T-cell (primary cell): ENCODE data around the gene PROX1. TPM values are rescaled to one million over a fixed set of nuclear protein-coding genes. Genes with fewer than 3 reads are reported as not detected.

Experiments used
- ATAC-seq, 4 experiments: fragments of 200-7000 bp in 3 of 4; fragments of 150-1000 bp in 1 of 4; cut with Tn5 transposase; replicated peaks in 1 of 4; 1 replicate in 3 of 4; 2 replicates in 1 of 4; pipeline ENCODE4 v1.10.0; 2021; ENCODE audit warnings: moderate library complexity in 3 of 4, mild to moderate bottlenecking in 2 of 4, moderate number of reproducible peaks in 1 of 4
- CTCF ChIA-PET, 2 donors: fragments of 300-600 bp; sonication (Branson Sonifier 250); formaldehyde crosslinking; loops; one replicate each; lab custom pipeline; 2022; ENCODE audit warnings: antibody characterized with exemption in 2 of 2; lab: Charles Lee
- POLR2A ChIA-PET, 2 donors: fragments of 300-600 bp; sonication (Branson Sonifier 250); formaldehyde crosslinking; loops; one replicate each; lab custom pipeline; 2022; ENCODE audit warnings: antibody characterized with exemption in 2 of 2; lab: Charles Lee
- DNase-seq, 35 experiments: peaks; one replicate each; pipeline versions ENCODE4 v3.0.0 to v3.0.0-alpha.2; 2013 to 2023
- H3K27ac ChIP-seq: one replicate; pipeline ENCODE4 v1.5.1; 2013; ENCODE audit warnings: low read length
- H3K27me3 ChIP-seq, 2 experiments: replicated peaks in 1 of 2; 1 replicate in 1 of 2; 2 replicates in 1 of 2; pipeline versions ENCODE4 v1.6.1 to v1.7.0; 2013; ENCODE audit warnings: low read length in 1 of 2, mixed read lengths in 1 of 2; ENCODE audit not compliant: control insufficient read depth in 2 of 2, insufficient read depth in 2 of 2; ENCODE audit errors: extremely low read depth in 1 of 2
- H3K36me3 ChIP-seq, 2 donors: 1 replicate in 1 of 2; 2 replicates in 1 of 2; pipeline versions ENCODE4 v1.6.1 to v1.7.0; 2013; ENCODE audit warnings: low read length in 1 of 2; ENCODE audit not compliant: control insufficient read depth in 2 of 2, insufficient read depth in 1 of 2; ENCODE audit errors: extremely low read depth in 1 of 2
- H3K4me1 ChIP-seq, 2 experiments: 1 replicate in 1 of 2; 2 replicates in 1 of 2; pipeline versions ENCODE4 v1.6.1 to v1.7.0; 2013; ENCODE audit warnings: low read length in 2 of 2, mixed read lengths in 1 of 2; ENCODE audit not compliant: insufficient read depth in 2 of 2, control insufficient read depth in 1 of 2; ENCODE audit errors: extremely low read depth in 1 of 2
- H3K4me3 ChIP-seq, 2 donors: 1 replicate in 1 of 2; 2 replicates in 1 of 2; pipeline versions ENCODE4 v1.5.1 to v1.7.0; 2013; ENCODE audit warnings: mild to moderate bottlenecking in 2 of 2, low read length in 1 of 2, moderate library complexity in 1 of 2; ENCODE audit not compliant: control insufficient read depth in 1 of 2; ENCODE audit errors: extremely low read depth in 1 of 2
- H3K9me3 ChIP-seq: 2 replicates; pipeline ENCODE4 v1.7.0; 2013
- H3K27ac Mint-ChIP-seq, 2 donors: one replicate each; pipeline ENCODE4 v1.8.0; 2020 to 2021; ENCODE audit warnings: mild to moderate bottlenecking in 2 of 2, mixed read lengths in 2 of 2
- H3K27me3 Mint-ChIP-seq, 2 donors: one replicate each; pipeline ENCODE4 v1.8.0; 2021 to 2022; ENCODE audit warnings: mixed read lengths in 2 of 2
- H3K36me3 Mint-ChIP-seq: one replicate; pipeline ENCODE4 v1.8.0; 2021; ENCODE audit warnings: mixed read lengths
- H3K4me1 Mint-ChIP-seq, 3 donors: one replicate each; pipeline ENCODE4 v1.8.0; 2020 to 2022; ENCODE audit warnings: mixed read lengths in 3 of 3, mild to moderate bottlenecking in 1 of 3
- H3K4me3 Mint-ChIP-seq, 3 donors: one replicate each; pipeline ENCODE4 v1.8.0; 2020 to 2022; ENCODE audit warnings: mild to moderate bottlenecking in 3 of 3, mixed read lengths in 3 of 3, moderate library complexity in 3 of 3
- H3K9me3 Mint-ChIP-seq, 3 donors: one replicate each; pipeline ENCODE4 v1.8.0; 2020 to 2022; ENCODE audit warnings: mixed read lengths in 3 of 3
- WGBS: methylation state at CpG from one replicate; pipeline ENCODE4 v1.1.5; 2013; ENCODE audit warnings: missing lambda C conversion rate; ENCODE audit not compliant: insufficient coverage; 5-methylcytosine and 5-hydroxymethylcytosine counted together
- total RNA-seq, 35 experiments: library from RNA in 6 of 35; stranded (reverse) in 6 of 35; fragments of 120-200 nt in 1 of 35; gene quantifications; one replicate each; pipeline versions ENCODE4 v1.2.1 to v1.2.4 and lab custom pipeline; 2013 to 2026

PROX1 gene
- total RNA-seq, 5 donors from 2014 or later (not counting 1 experiment from before 2014, with no cell fraction given), result 0.22 to 0.75 (median 0.29) TPM; not detected in 1

DNA sequence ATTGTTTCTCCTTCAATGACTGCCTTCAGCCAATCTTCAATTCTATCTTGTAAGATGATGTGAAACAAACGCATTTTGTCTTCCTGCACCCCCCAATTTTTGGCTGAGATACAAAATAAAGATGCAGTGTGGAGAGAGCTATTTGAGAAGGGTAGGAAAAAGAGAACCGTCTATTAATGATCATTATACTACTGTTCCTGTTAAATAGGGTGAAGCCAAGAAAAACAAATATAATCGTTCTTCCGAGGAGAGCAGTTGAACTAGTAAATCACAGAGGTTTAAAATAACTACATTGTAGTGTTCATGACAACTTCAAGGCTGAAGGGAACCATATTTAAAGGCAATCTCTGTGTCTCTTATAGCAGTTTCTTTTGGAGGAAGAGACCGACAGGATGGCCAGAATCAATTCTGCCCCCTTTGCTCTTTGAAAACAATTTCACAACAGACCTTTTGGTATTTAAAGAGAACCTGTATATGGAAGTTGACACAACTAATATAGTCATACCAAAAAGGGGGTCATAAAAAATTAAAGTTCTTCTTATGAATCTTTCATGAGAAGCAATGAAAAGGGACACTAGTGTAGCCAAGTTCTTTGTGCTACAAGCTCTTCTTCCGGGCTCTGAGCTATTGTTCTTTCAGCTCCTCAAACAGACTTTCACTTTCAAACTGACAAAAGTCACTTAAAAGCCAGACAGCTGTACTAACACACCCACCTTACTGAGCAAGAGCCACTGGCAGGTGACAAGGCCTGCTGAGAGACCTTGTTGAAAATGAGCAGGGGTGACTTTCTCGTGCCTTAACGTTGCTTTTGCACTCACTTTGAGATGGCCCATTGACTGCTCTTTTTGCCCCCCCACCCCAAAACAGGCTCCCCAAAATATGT is 30.9 kb downstream of the PROX1 start:
- peaks cover 5 to 9% (median 7%) of the 10 kb centered on the region in 3 donors for H3K4me1 Mint-ChIP-seq
- ATAC-seq (peak; percentile 57 to 71 (median 64)), DNase-seq (peak in 2 of 35 experiments; percentile 1 to 28)
- H3K27me3 Mint-ChIP-seq, result peaks cover 5 to 6% of the 10 kb centered on the region in 2 donors
- no peaks in the 10 kb centered on the region for H3K36me3 Mint-ChIP-seq
- peak overlapping the region in 1 of 3 donors; percentile 14 for H3K4me3 Mint-ChIP-seq
- H3K27ac Mint-ChIP-seq, result peak overlapping the region; percentile 41 to 46
- no peaks in the 10 kb centered on the region for H3K9me3 Mint-ChIP-seq
- no peak overlapping the region for H3K4me3 ChIP-seq
- ChIA-PET CTCF (no interaction called here), POLR2A (no interaction called here)
- no peaks in the 10 kb centered on the region for H3K36me3 ChIP-seq
- WGBS, result 50% methylated on average over 2 of the region's 8 CpGs
- no peak overlapping the region for H3K27ac ChIP-seq
- H3K27me3 ChIP-seq, result no peaks in the 10 kb centered on the region
- H3K4me1 ChIP-seq, result no peaks in the 10 kb centered on the region
- H3K9me3 ChIP-seq, result no peaks in the 10 kb centered on the region

DNA sequence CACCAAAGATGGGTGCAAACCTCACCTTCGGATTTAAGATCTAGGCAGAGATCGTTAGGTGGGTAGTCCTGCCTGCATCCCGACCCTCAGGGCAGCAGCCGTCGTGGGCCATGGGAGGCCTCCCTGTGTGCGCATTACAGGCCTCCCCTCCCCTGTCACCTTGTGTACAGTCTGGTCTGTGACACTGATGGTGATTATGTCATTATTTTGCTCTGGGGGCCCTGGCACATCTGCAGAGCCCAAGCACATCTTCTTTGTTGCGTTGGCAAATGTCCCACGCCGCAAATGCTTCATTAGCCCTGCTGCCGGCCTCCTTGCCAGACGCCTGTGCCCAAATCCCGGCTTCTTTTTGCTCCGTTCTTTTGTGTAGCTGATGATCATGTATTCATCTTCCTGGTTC is 31.7 kb downstream of the PROX1 start:
- Mint-ChIP-seq H3K4me3 (no peak overlapping the region), H3K4me1 (peaks cover 5 to 9% (median 7%) of the 10 kb centered on the region in 3 donors), H3K27ac (no peak overlapping the region), H3K36me3 (no peaks in the 10 kb centered on the region), H3K9me3 (no peaks in the 10 kb centered on the region), H3K27me3 (peaks cover 5 to 6% of the 10 kb centered on the region in 2 donors)
- ATAC-seq (no peak), DNase-seq (no peak)
- CTCF ChIA-PET, result no interaction called here
- Histone ChIP-seq H3K4me3 (no peak overlapping the region), H3K4me1 (no peaks in the 10 kb centered on the region), H3K27ac (no peak overlapping the region), H3K27me3 (no peaks in the 10 kb centered on the region), H3K36me3 (no peaks in the 10 kb centered on the region), H3K9me3 (no peaks in the 10 kb centered on the region)
- POLR2A ChIA-PET, result no interaction called here
- 89% methylated on average over 10 of the region's 13 CpGs for WGBS

DNA sequence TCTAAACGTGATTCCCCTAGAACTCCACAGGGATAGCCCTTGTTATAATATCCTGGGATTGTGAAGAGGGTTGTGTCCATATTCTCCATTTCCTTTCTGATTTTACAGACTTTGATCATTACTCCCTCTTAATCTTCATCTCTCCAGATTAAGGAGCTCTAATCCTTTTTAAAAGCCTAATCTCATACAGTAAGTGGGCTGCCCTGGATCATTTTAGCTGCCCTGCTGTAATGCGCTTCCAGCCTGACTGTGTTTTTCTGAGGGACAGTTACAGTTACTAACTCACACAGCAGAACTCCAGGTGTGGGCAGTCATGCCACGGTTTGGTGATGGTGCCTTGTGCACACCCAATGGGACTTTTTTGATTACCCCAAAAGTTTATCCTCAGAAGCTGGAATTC is 33.5 kb downstream of the PROX1 start:
- Histone ChIP-seq H3K27ac (no peak overlapping the region), H3K4me1 (no peaks in the 10 kb centered on the region), H3K27me3 (no peaks in the 10 kb centered on the region), H3K9me3 (no peaks in the 10 kb centered on the region), H3K36me3 (no peaks in the 10 kb centered on the region), H3K4me3 (no peak overlapping the region)
- POLR2A ChIA-PET, result no interaction called here
- Mint-ChIP-seq H3K4me1 (peaks cover 5 to 9% (median 7%) of the 10 kb centered on the region in 3 donors), H3K9me3 (no peaks in the 10 kb centered on the region), H3K27ac (no peak overlapping the region), H3K27me3 (peaks cover 2 to 4% of the 10 kb centered on the region in 2 donors), H3K36me3 (no peaks in the 10 kb centered on the region), H3K4me3 (no peak overlapping the region)
- 100% methylated on average over 1 of the region's 3 CpGs for WGBS
- CTCF ChIA-PET, result no interaction called here
- DNase-seq (no peak), ATAC-seq (no peak)

DNA sequence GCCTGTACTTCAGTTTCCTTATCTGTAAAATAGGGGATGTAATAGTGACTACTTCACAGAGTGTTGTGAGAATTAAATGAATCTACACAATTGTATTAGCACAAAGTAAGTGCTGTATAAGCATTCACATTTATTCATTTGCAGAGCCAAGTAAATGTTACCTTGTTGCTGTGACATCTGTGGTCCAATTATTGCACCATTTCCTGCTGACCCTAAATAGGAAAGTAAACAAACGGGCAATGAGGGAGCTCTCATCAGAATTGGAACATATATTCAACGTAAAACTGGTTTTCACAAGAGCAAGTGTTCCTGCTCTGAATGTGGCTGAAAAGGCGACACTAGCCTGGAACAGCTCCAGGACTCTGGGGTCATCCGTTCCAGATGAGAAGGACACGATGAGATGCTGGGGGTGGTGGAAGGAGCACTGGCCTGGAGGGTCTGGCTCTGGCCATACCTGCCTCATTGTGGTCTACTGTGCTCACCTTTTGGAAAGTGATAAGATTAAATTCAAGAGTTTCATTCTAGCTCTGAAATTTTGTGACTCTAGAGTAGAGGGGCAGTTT is 34.5 kb downstream of the PROX1 start:
- H3K4me1 ChIP-seq, result no peaks in the 10 kb centered on the region
- POLR2A ChIA-PET, result interaction anchor here in 1 of 2 donors (0.6 kb wide), 1 partner anchor 22 kb away, joined by 5 read pairs; no protein-coding TSS in a partner anchor
- Mint-ChIP-seq H3K27me3 (peaks cover 2 to 12% of the 10 kb centered on the region in 2 donors), H3K4me3 (no peak overlapping the region), H3K36me3 (no peaks in the 10 kb centered on the region), H3K9me3 (no peaks in the 10 kb centered on the region), H3K27ac (no peak overlapping the region), H3K4me1 (peaks cover 5 to 9% (median 7%) of the 10 kb centered on the region in 3 donors)
- no peaks in the 10 kb centered on the region for H3K27me3 ChIP-seq
- WGBS, result 74% methylated on average over 3 of the region's 5 CpGs
- H3K36me3 ChIP-seq, result no peaks in the 10 kb centered on the region
- no peak overlapping the region for H3K27ac ChIP-seq
- CTCF ChIA-PET, result no interaction called here
- H3K4me3 ChIP-seq, result no peak overlapping the region
- DNase-seq (no peak), ATAC-seq (no peak)
- H3K9me3 ChIP-seq, result no peaks in the 10 kb centered on the region

DNA sequence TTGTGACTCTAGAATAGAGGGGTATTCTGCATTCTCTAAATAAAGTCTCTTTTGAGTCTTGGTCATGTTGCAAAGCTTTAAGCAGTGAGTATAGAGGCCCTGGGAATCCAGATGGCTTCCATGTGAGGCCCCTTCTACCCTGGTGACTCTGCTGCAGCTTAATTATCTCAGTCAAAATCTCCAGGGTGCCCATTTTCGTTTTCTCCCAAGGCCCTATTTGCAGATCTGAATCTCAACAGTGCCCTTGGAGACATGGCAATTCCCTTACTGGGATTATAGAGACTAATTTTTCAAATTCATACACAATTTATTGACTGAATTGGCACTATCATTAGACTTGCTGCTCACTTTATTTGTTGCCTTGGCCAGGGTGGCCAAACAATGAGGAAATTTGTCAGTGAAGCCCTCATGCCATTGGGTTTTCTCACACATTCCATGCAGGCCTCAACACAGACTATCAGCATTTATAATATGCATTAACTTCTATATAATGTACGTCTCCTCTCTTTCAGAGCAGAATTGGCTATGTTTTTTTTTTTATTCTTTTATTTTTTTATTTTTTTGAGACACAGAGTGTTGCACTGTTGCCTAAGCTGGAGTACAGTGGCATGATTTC is 35.1 kb downstream of the PROX1 start:
- ChIA-PET POLR2A (interaction anchor here in 1 of 2 donors (0.6 kb wide), 1 partner anchor 23 kb away, joined by 5 read pairs; no protein-coding TSS in a partner anchor), CTCF (no interaction called here)
- Histone ChIP-seq H3K4me3 (no peak overlapping the region), H3K36me3 (no peaks in the 10 kb centered on the region), H3K27me3 (no peaks in the 10 kb centered on the region), H3K4me1 (no peaks in the 10 kb centered on the region), H3K9me3 (no peaks in the 10 kb centered on the region), H3K27ac (no peak overlapping the region)
- Mint-ChIP-seq H3K36me3 (no peaks in the 10 kb centered on the region), H3K27me3 (peaks cover 2 to 15% of the 10 kb centered on the region in 2 donors), H3K27ac (no peak overlapping the region), H3K9me3 (no peaks in the 10 kb centered on the region), H3K4me1 (peaks cover 5 to 9% (median 7%) of the 10 kb centered on the region in 3 donors), H3K4me3 (no peak overlapping the region)
- ATAC-seq (no peak), DNase-seq (no peak)
- whole genome bisulfite sequencing, result 33% methylated on average over 1 of the region's 2 CpGs

DNA sequence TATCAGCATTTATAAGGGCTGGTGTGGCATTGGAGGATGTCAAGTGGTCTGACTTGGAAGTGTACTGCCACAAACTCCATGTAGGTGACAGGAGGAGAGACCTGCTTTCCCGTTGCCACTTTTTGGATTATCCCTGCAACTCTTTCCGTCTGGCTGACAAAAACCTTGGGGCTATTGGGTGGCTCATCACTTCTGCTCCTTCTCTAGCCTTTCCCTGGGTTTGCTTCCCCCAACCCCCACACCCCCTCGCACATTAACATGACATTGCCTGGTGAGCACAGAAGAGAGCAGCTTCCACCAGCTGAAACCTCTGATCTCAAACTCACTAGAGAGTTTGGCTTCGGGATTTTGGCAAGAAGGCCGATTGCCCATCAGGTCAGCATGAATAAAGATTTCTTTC is 39.2 kb downstream of the PROX1 start:
- H3K36me3 Mint-ChIP-seq, result no peaks in the 10 kb centered on the region
- Histone ChIP-seq H3K4me1 (no peaks in the 10 kb centered on the region), H3K4me3 (no peak overlapping the region), H3K27me3 (peaks cover 0 to 2% of the 10 kb centered on the region in 2 experiments), H3K27ac (no peak overlapping the region), H3K36me3 (no peaks in the 10 kb centered on the region), H3K9me3 (no peaks in the 10 kb centered on the region)
- DNase-seq (no peak), ATAC-seq (no peak)
- WGBS, result 50% methylated on average over 4 of the region's 5 CpGs
- no peaks in the 10 kb centered on the region for H3K9me3 Mint-ChIP-seq
- peaks cover 6 to 35% of the 10 kb centered on the region in 2 donors for H3K27me3 Mint-ChIP-seq
- H3K4me3 Mint-ChIP-seq, result no peak overlapping the region
- CTCF ChIA-PET, result no interaction called here
- no peak overlapping the region for H3K27ac Mint-ChIP-seq
- no peaks in the 10 kb centered on the region for H3K4me1 Mint-ChIP-seq
- POLR2A ChIA-PET, result interaction anchor here in 1 of 2 donors (0.5 kb wide), 1 partner anchor 15 kb away, joined by 3 read pairs; no protein-coding TSS in a partner anchor
